SK-N-SH (cell line): ENCODE measurements around the gene VOPP1. TPM values are rescaled to one million over a fixed set of nuclear protein-coding genes. Genes with fewer than 3 reads are reported as not detected.
A peak's percentile ranks its signal among the peaks of the same experiment; 100 is the strongest.

Experiments used
- CTCF ChIA-PET: fragments of 300-600, 350-600 bp; formaldehyde crosslinking; extraction: SDS; loops from one replicate; lab custom pipeline; 2021; lab: Yijun Ruan, JAX
- POLR2A ChIA-PET: fragments of 350-600 bp; sonication (Branson Sonifier 250); formaldehyde crosslinking; extraction: SDS; loops from one replicate; lab custom pipeline; 2020; ENCODE audit warnings: antibody characterized with exemption, inconsistent platforms; lab: Yijun Ruan, JAX
- DNase-seq: peaks from one replicate; pipeline ENCODE4 v3.0.0; 2012
- H2AFZ ChIP-seq: fragments of 200-600 bp; sonication (generic); 2 replicates; pipeline ENCODE4 v1.8.1; 2016; ENCODE audit warnings: antibody characterized with exemption, mild to moderate bottlenecking, low read depth
- H3F3A ChIP-seq: fragments of 200-600 bp; sonication (generic); replicated peaks from 2 replicates; pipeline ENCODE3; 2016; ENCODE audit warnings: antibody characterized with exemption, mild to moderate bottlenecking; ENCODE audit not compliant: insufficient read depth
- H3K27ac ChIP-seq, 2 experiments: fragments of 200-500 bp in 1 of 2; fragments of 200-600 bp in 1 of 2; sonication (Bioruptor generic) in 1 of 2; sonication (generic), shearing (Covaris generic) in 1 of 2; 2 replicates each; pipeline versions ENCODE4 v1.5.1 to v1.6.1; 2014 to 2016; ENCODE audit warnings: low read depth in 2 of 2, inconsistent platforms in 1 of 2, low read length in 1 of 2, mild to moderate bottlenecking in 1 of 2, mixed read lengths in 1 of 2
- H3K27me3 ChIP-seq: fragments of 200-600 bp; sonication (generic), shearing (Covaris generic); 2 replicates; pipeline ENCODE4 v1.6.1; 2016; ENCODE audit warnings: mixed run types; ENCODE audit not compliant: insufficient read depth
- H3K36me3 ChIP-seq, 2 experiments: fragments of 200-500 bp in 1 of 2; fragments of 200-600 bp in 1 of 2; sonication (Bioruptor generic) in 1 of 2; sonication (generic) in 1 of 2; replicated peaks in 1 of 2; 2 replicates each; pipeline versions ENCODE3 to v1.5.1; 2014 to 2016; ENCODE audit warnings: low read length in 1 of 2, mild to moderate bottlenecking in 1 of 2; ENCODE audit not compliant: insufficient read depth in 2 of 2, control insufficient read depth in 1 of 2
- H3K4me1 ChIP-seq, 2 experiments: fragments of 200-500 bp in 1 of 2; fragments of 200-600 bp in 1 of 2; sonication (Bioruptor generic) in 1 of 2; sonication (generic), shearing (Covaris generic) in 1 of 2; 2 replicates each; pipeline versions ENCODE4 v1.5.1 to v1.6.1; 2014 to 2016; ENCODE audit warnings: low read depth in 1 of 2, low read length in 1 of 2, mixed run types in 1 of 2; ENCODE audit not compliant: insufficient read depth in 2 of 2, control insufficient read depth in 1 of 2
- H3K4me2 ChIP-seq: fragments of 200-600 bp; sonication (generic), shearing (Covaris generic); 2 replicates; pipeline ENCODE4 v1.6.1; 2017; ENCODE audit warnings: mixed run types
- H3K4me3 ChIP-seq, 2 experiments: fragments of 200-500 bp in 1 of 2; fragments of 200-600 bp in 1 of 2; sonication (Bioruptor generic) in 1 of 2; sonication (generic), shearing (Covaris generic) in 1 of 2; 2 replicates each; pipeline versions ENCODE4 v1.5.1 to v1.8.1; 2014 to 2016; ENCODE audit warnings: low read depth in 2 of 2, inconsistent platforms in 1 of 2, low read length in 1 of 2, mild to moderate bottlenecking in 1 of 2, mixed read lengths in 1 of 2, moderate library complexity in 1 of 2
- H3K79me2 ChIP-seq: fragments of 200-600 bp; sonication (generic); 2 replicates; pipeline ENCODE4 v1.8.1; 2017; ENCODE audit warnings: mild to moderate bottlenecking; ENCODE audit not compliant: insufficient read depth
- H3K9ac ChIP-seq: fragments of 200-600 bp; sonication (generic); 2 replicates; pipeline ENCODE4 v1.6.1; 2017; ENCODE audit warnings: mixed run types
- H3K9me2 ChIP-seq: fragments of 200-600 bp; sonication (generic); 2 replicates; pipeline ENCODE4 v1.6.1; 2017; ENCODE audit warnings: mixed run types
- H3K9me3 ChIP-seq: fragments of 200-600 bp; sonication (generic); 2 replicates; pipeline ENCODE4 v1.6.1; 2017; ENCODE audit warnings: mixed run types, mild to moderate bottlenecking, moderate library complexity
- H4K20me1 ChIP-seq: fragments of 200-600 bp; sonication (generic); 2 replicates; pipeline ENCODE4 v1.6.1; 2017; ENCODE audit warnings: mild to moderate bottlenecking, mixed run types; ENCODE audit not compliant: insufficient read depth
- CTCF ChIP-seq: fragments of 200-600 bp; sonication (generic); IDR thresholded peaks from 2 replicates; pipeline ENCODE4 v1.6.1; 2017; ENCODE audit warnings: antibody characterized with exemption, mild to moderate bottlenecking, moderate library complexity
- ELF1 ChIP-seq: IDR thresholded peaks from 2 replicates; pipeline ENCODE4 v1.4.0; 2012
- EP300 ChIP-seq, 2 experiments: IDR thresholded peaks; 2 replicates each; pipeline versions ENCODE4 v1.4.0 to v1.6.1; 2012; ENCODE audit warnings: borderline replicate concordance in 1 of 2, low read depth in 1 of 2, low read length in 1 of 2
- MAX ChIP-seq: IDR thresholded peaks from 2 replicates; pipeline ENCODE4 v1.4.0; 2012; ENCODE audit warnings: low read depth
- NFIC ChIP-seq: IDR thresholded peaks from 2 replicates; pipeline ENCODE4 v1.4.0; 2012; ENCODE audit warnings: borderline replicate concordance
- RCOR1 ChIP-seq: fragments of 150-350 bp; IDR thresholded peaks from 2 replicates; pipeline ENCODE4 v1.6.1; 2017; ENCODE audit warnings: antibody characterized with exemption, low read length
- RFX5 ChIP-seq: IDR thresholded peaks from 2 replicates; pipeline ENCODE4 v1.6.1; 2012; ENCODE audit warnings: mild to moderate bottlenecking, improper control_type of control experiment, low read length
- SIN3A ChIP-seq: IDR thresholded peaks from 2 replicates; pipeline ENCODE4 v1.6.1; 2012; ENCODE audit warnings: low read depth, mild to moderate bottlenecking, low read length, moderate library complexity, borderline replicate concordance
- TAF1 ChIP-seq: IDR thresholded peaks from 2 replicates; pipeline ENCODE4 v1.6.1; 2012; ENCODE audit warnings: low read depth, mild to moderate bottlenecking, low read length, moderate library complexity, borderline replicate concordance
- TEAD4 ChIP-seq: IDR thresholded peaks from 2 replicates; pipeline ENCODE4 v1.4.0; 2012; ENCODE audit warnings: mild to moderate bottlenecking, borderline replicate concordance; ENCODE audit not compliant: insufficient read depth
- ZBTB33 ChIP-seq: IDR thresholded peaks from 2 replicates; pipeline ENCODE4 v1.4.0; 2012; ENCODE audit warnings: low read depth, borderline replicate concordance
- WGBS: methylation state at CpG from one replicate; pipeline ENCODE4 v1.1.6; 2017; ENCODE audit warnings: low lambda C conversion rate; 5-methylcytosine and 5-hydroxymethylcytosine counted together
- polyA plus RNA-seq, 3 experiments: library from polyadenylated mRNA; depleted of rRNA; stranded (reverse); fragments of >200 nt; gene quantifications; 2 replicates each; pipeline ENCODE4 v1.2.3, GENCODE V29; 2012

VOPP1 gene
- polyA plus RNA-seq, 1 of the 3 experiments (the other 2 are of a cell fraction): 69.5 TPM

- H3K9me3 ChIP-seq: no peaks in the 10 kb centered on the region
- POLR2A ChIA-PET: no interaction called here
- no peak overlapping the region for H3K9ac ChIP-seq
- no peaks in the 10 kb centered on the region for H4K20me1 ChIP-seq
- H2AFZ ChIP-seq: no peak overlapping the region
- no peaks in the 10 kb centered on the region for H3K27me3 ChIP-seq
- no peak overlapping the region for H3K4me2 ChIP-seq
- H3K27ac ChIP-seq: no peak overlapping the region
- CTCF ChIA-PET: interaction anchor here (0.9 to 7.2 kb wide), 8 partner anchors 9 to 650 kb away, joined by 3 to 65 read pairs (median 5); no protein-coding TSS in a partner anchor
- no peaks in the 10 kb centered on the region for H3F3A ChIP-seq
- DNase-seq: no peak
- H3K36me3 ChIP-seq: peaks cover 18 to 20% of the 10 kb centered on the region in 2 experiments
- H3K9me2 ChIP-seq: no peaks in the 10 kb centered on the region
- TF ChIP-seq SIN3A (no peak), EP300 (IDR thresholded peaks at IDR 0.05; ENCODE audit: borderline replicate concordance in 1 of 2, low read depth in 1 of 2, low read length in 1 of 2) (no peak), RFX5 (no peak), ZBTB33 (no peak), ELF1 (no peak), TEAD4 (no peak), TAF1 (no peak), MAX (no peak)
- H3K79me2 ChIP-seq: no peaks in the 10 kb centered on the region; the same call in 1 of the 2 replicates
- H3K4me1 ChIP-seq: peaks cover 0 to 2% of the 10 kb centered on the region in 2 experiments; a peak in 1 of 4 replicates
- 92% methylated on average over 5 of the region's 5 CpGs for WGBS
- H3K4me3 ChIP-seq: no peak overlapping the region
Observed at GRCh38 chr7:55423891-55424290, 148.4 kb downstream of the VOPP1 start.

- Histone ChIP-seq H3K79me2 (no peaks in the 10 kb centered on the region; the same call in 1 of the 2 replicates), H3K36me3 (peaks cover 18 to 24% of the 10 kb centered on the region in 2 experiments), H3K9me2 (no peaks in the 10 kb centered on the region), H3K4me2 (no peak overlapping the region), H3K4me1 (peaks cover 0 to 2% of the 10 kb centered on the region in 2 experiments; a peak in 1 of 4 replicates), H3K9me3 (no peaks in the 10 kb centered on the region), H3K27ac (no peak overlapping the region), H3K9ac (no peak overlapping the region), H3F3A (no peaks in the 10 kb centered on the region), H3K27me3 (no peaks in the 10 kb centered on the region), H4K20me1 (no peaks in the 10 kb centered on the region), H2AFZ (no peak overlapping the region), H3K4me3 (no peak overlapping the region)
- CTCF ChIA-PET: interaction anchor here (0.9 to 7.2 kb wide), 9 partner anchors 9 to 650 kb away, joined by 3 to 65 read pairs (median 4); no protein-coding TSS in a partner anchor
- 79% methylated on average over 5 of the region's 5 CpGs for WGBS
- no peak for TF ChIP-seq RCOR1
- TF ChIP-seq CTCF: peak; percentile 26
- no peak for TF ChIP-seq NFIC
- no peak for DNase-seq
- POLR2A ChIA-PET: no interaction called here
Observed at GRCh38 chr7:55423277-55423711, 149.0 kb downstream of the VOPP1 start.

Other genes starting within 250 kb of the VOPP1 start
- 25.8 and 36.7 TPM in 2 replicates for gene LANCL2, start 207.2 kb downstream of the VOPP1 start, polyA plus RNA-seq (2012; rRNA removed)